Hematopoietic multipotent progenitor cell treated with erythropoietin and hydrocortisone succinate and interleukin-3 and kit ligand, for 4 days (in vitro differentiated cells): ENCODE data around the gene DENND2C.

Experiments
- DNase-seq: peaks from one replicate; pipeline ENCODE4 v3.0.0-alpha.2; 2015

The DENND2C gene

GRCh38 chr1:114536043-114536442 is 133.8 kb downstream of the DENND2C start:
- no peak for DNase-seq

GRCh38 chr1:114535401-114535800 is 134.4 kb downstream of the DENND2C start:
- no peak for DNase-seq
